ENCODE results near the gene DEPDC7. TPM values are rescaled to one million over a fixed set of nuclear protein-coding genes. Genes with fewer than 3 reads are reported as not detected.

Gene DEPDC7
- total and polyA plus RNA-seq, 2 experiments from 2014 or later = 12.5 to 21.3 TPM

GRCh38 chr11:33072465-33072864, 56.8 kb downstream of the DEPDC7 start:
- TF ChIP-seq EZH2phosphoT487 (IDR thresholded peaks at IDR 0.05; ENCODE audit: low read depth, severe bottlenecking, unreplicated experiment) (no peak), EZH2 (IDR thresholded peaks at IDR 0.05; ENCODE audit: borderline replicate concordance) (no peak), CTCF (IDR thresholded peaks at IDR 0.05; ENCODE audit: poor library complexity) (no peak)
- H3K27me3 ChIP-seq = no peaks in the 10 kb centered on the region
- H3K36me3 ChIP-seq (replicated peaks; ENCODE audit: insufficient read depth, low read depth) = no peaks in the 10 kb centered on the region
- H3K9me3 ChIP-seq (ENCODE audit: low read depth) = no peaks in the 10 kb centered on the region
- no peak for DNase-seq (ENCODE audit: low spot score)
- WGBS (ENCODE audit: low lambda C conversion rate, missing lambda C conversion rate) = 95% methylated on average over 8 of the region's 8 CpGs
- no peaks in the 10 kb centered on the region for H4K20me1 ChIP-seq (ENCODE audit: insufficient read depth, poor library complexity, severe bottlenecking)
- no peaks in the 10 kb centered on the region for H3K4me1 ChIP-seq (ENCODE audit: insufficient read depth)
- H3K4me3 ChIP-seq = no peak overlapping the region
- no peaks in the 10 kb centered on the region for H3K79me2 ChIP-seq
- H3K27ac ChIP-seq = no peak overlapping the region
- H3K4me2 ChIP-seq = no peak overlapping the region
- no peaks in the 10 kb centered on the region for H3K9me2 ChIP-seq (replicated peaks; ENCODE audit: insufficient read depth)
- H2AFZ ChIP-seq = no peak overlapping the region

Small RNAs within 50 kb of the gene (small RNA-seq; reads per million reads assigned to genes)
- gene RF00019 = not detected

Other genes with a start within 250 kb of the DEPDC7 start
- gene CCDC73, start 221.2 kb upstream of the DEPDC7 start, total RNA-seq = 0.03 and 0.12 TPM in 2 replicates
- 0.06 TPM in 1 of 2 replicates, not detected in the other for gene CCDC73, start 221.2 kb upstream of the DEPDC7 start, polyA plus RNA-seq
- gene PRRG4, start 186.0 kb upstream of the DEPDC7 start, total RNA-seq = 9.2 and 12.1 TPM in 2 replicates
- 3.0 TPM in 2 replicates for gene PRRG4, start 186.0 kb upstream of the DEPDC7 start, polyA plus RNA-seq
- 27.1 and 30.3 TPM in 2 replicates for gene QSER1, start 123.1 kb upstream of the DEPDC7 start, total RNA-seq
- 2.8 and 3.7 TPM in 2 replicates for gene QSER1, start 123.1 kb upstream of the DEPDC7 start, polyA plus RNA-seq
- 16.8 and 25.5 TPM in 2 replicates for gene TCP11L1, start 23.7 kb downstream of the DEPDC7 start, total RNA-seq
- 9.8 and 11.2 TPM in 2 replicates for gene TCP11L1, start 23.7 kb downstream of the DEPDC7 start, polyA plus RNA-seq
- 33.0 TPM in 2 replicates for gene CSTF3, start 145.6 kb downstream of the DEPDC7 start, total RNA-seq
- gene CSTF3, start 145.6 kb downstream of the DEPDC7 start, polyA plus RNA-seq = 35.6 and 39.7 TPM in 2 replicates
- gene HIPK3, start 241.5 kb downstream of the DEPDC7 start, total RNA-seq = 123 and 124 TPM in 2 replicates
- 25.0 and 26.9 TPM in 2 replicates for gene HIPK3, start 241.5 kb downstream of the DEPDC7 start, polyA plus RNA-seq